ENCODE measurements around the gene C1QTNF5.

DNA sequence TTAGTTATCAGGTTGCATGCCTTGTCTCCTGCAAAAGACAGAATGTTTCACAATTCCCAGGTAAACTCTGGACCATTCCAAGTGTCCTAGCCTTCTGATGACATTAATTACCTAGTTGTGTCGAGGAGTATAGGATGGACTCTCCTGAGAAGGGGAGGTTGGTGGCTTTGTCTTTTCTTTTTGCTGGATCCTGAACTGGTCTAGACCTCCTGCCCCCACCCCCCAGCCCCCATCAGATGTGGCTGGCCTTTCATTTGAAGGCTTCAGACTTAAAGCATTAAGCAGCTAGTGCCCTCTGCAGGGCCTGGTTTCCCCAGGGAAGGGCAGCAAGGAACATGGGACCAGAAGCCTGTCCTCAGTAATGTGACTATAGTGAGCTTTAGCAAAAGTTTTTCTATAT, 33.5 kb downstream of the C1QTNF5 start:
- TF ChIP-seq TAF1 (conservative IDR thresholded peaks at IDR 0.05) (no peak), JUND (IDR thresholded peaks at IDR 0.05) (no peak), GABPA (IDR thresholded peaks at IDR 0.05 in 1 of 2, conservative IDR thresholded peaks at IDR 0.05 in 1 of 2) (no peak)
- TF ChIP-seq, protein P1, sequence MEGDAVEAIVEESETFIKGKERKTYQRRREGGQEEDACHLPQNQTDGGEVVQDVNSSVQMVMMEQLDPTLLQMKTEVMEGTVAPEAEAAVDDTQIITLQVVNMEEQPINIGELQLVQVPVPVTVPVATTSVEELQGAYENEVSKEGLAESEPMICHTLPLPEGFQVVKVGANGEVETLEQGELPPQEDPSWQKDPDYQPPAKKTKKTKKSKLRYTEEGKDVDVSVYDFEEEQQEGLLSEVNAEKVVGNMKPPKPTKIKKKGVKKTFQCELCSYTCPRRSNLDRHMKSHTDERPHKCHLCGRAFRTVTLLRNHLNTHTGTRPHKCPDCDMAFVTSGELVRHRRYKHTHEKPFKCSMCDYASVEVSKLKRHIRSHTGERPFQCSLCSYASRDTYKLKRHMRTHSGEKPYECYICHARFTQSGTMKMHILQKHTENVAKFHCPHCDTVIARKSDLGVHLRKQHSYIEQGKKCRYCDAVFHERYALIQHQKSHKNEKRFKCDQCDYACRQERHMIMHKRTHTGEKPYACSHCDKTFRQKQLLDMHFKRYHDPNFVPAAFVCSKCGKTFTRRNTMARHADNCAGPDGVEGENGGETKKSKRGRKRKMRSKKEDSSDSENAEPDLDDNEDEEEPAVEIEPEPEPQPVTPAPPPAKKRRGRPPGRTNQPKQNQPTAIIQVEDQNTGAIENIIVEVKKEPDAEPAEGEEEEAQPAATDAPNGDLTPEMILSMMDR (IDR thresholded peaks at IDR 0.05; ENCODE audit: low read depth, low read length, missing input control) = no peak
- TF ChIP-seq, protein P2, sequence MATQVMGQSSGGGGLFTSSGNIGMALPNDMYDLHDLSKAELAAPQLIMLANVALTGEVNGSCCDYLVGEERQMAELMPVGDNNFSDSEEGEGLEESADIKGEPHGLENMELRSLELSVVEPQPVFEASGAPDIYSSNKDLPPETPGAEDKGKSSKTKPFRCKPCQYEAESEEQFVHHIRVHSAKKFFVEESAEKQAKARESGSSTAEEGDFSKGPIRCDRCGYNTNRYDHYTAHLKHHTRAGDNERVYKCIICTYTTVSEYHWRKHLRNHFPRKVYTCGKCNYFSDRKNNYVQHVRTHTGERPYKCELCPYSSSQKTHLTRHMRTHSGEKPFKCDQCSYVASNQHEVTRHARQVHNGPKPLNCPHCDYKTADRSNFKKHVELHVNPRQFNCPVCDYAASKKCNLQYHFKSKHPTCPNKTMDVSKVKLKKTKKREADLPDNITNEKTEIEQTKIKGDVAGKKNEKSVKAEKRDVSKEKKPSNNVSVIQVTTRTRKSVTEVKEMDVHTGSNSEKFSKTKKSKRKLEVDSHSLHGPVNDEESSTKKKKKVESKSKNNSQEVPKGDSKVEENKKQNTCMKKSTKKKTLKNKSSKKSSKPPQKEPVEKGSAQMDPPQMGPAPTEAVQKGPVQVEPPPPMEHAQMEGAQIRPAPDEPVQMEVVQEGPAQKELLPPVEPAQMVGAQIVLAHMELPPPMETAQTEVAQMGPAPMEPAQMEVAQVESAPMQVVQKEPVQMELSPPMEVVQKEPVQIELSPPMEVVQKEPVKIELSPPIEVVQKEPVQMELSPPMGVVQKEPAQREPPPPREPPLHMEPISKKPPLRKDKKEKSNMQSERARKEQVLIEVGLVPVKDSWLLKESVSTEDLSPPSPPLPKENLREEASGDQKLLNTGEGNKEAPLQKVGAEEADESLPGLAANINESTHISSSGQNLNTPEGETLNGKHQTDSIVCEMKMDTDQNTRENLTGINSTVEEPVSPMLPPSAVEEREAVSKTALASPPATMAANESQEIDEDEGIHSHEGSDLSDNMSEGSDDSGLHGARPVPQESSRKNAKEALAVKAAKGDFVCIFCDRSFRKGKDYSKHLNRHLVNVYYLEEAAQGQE (IDR thresholded peaks at IDR 0.05) = no peak
